ENCODE measurements around the gene SYS1.

SYS1 gene

GRCh38 chr20:45399018-45399417 lies 36.1 kb downstream of the SYS1 start:
- no peak for DNase-seq (ENCODE audit: low read depth)
- H3K4me3 ChIP-seq (ENCODE audit: low read length): no peak overlapping the region

DNA sequence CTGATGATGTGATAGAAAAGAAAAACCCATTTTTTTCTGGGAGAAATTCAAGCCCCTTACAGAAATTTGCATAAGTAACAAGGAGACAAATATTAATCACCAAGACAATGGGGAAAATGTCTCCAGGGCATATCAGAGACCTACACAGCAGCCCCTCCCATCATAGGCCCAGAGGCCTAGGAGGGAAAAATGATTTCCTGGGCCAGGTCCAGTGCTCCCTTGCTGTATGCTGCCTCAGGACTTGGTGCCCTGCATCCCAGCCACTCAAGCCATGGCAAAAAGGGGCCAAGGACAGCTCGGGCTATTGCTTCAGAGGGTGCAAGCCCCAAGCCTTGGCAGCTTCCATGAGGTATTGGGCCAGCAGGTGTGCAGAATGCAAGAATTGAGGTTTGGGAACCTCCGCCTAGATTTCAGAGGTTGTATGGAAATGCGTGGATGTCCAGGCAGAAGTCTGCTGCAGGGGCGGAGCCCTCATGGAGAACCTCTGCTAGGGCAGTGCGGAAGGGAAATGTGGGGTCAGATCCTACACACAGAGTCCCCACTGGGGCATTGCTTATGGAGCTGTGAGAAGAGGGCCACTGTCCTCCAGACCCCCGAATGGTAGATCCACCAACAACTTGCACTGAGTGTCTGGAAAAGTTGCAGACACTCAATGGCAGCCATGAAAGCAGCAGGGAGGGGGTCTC lies 37.5 kb downstream of the SYS1 start:
- H3K4me3 ChIP-seq (ENCODE audit: low read length): no peak overlapping the region
- no peak for TF ChIP-seq CTCF (IDR thresholded peaks at IDR 0.05; ENCODE audit: insufficient read depth, low read depth, low read length, missing control alignments)
- DNase-seq (ENCODE audit: low read depth): no peak

More at GRCh38 chr20:45399018-45399417, 36.1 kb downstream of the SYS1 start:
- no peak for TF ChIP-seq CTCF (IDR thresholded peaks at IDR 0.05; ENCODE audit: insufficient read depth, low read depth, low read length, missing control alignments)

DNA sequence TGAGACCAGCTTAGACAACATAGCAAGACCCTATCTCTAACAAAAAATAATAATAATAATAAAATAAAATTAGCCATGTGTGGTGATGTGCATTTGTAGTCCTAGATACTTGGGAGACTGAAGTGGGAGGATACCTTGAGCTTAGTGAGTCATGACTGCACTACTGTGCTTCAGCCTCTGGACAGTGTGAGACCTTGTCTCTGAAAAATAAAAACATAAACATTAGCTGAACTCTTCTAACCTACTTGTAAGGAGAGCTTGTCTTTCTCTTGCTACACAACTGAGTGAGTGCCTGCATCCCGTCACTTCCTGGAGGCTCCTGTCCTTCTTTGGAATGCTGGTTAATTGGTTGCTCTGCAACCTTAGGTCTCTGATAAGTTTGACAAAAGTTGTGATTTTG lies 40.0 kb downstream of the SYS1 start:
- no peak for DNase-seq (ENCODE audit: low read depth)
- H3K4me3 ChIP-seq (ENCODE audit: low read length): no peak overlapping the region
- no peak for TF ChIP-seq CTCF (IDR thresholded peaks at IDR 0.05; ENCODE audit: insufficient read depth, low read depth, low read length, missing control alignments)

- DNase-seq (ENCODE audit: low read depth): no peak
- H3K4me3 ChIP-seq (ENCODE audit: low read length): no peak overlapping the region
- TF ChIP-seq CTCF (IDR thresholded peaks at IDR 0.05; ENCODE audit: insufficient read depth, low read depth, low read length, missing control alignments): no peak
Measured at GRCh38 chr20:45404438-45404837, 41.5 kb downstream of the SYS1 start.

DNA sequence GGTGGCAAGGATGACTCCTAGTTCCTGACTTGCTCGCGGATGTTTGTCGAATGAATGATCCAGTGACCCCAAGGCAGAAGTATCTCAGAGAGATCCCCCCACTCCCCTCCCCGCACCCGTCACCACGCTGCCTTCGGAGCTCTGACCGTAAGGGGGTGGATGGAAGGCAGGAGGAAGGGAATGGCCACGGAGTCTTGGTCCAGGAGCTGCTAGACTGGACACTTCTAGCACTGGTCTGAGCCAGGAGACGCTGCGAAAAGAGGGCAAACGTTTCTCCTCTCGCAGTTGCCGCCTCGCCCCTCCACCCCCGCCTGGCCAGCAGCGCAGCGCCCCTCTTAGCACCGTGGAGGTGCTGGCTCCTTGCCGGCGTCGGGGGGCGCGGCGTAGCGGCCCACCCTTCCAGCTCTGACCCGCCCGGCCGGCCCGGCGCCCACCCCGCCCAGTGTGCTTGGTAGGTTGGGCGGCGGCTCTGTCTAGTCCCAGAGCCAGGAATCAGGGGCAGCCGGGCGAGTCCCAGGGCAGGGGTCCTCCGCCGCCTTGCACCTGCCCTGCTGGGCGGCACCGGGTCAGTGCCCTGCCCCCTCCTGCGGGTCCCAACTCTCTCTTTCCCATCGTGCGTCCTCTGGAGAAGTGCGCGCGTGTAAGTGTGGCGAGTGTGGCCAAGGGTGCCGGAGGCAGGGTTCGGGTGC lies 42.8 kb downstream of the SYS1 start:
- no peak for TF ChIP-seq CTCF (IDR thresholded peaks at IDR 0.05; ENCODE audit: insufficient read depth, low read depth, low read length, missing control alignments)
- peak overlapping the region; percentile 75 for H3K4me3 ChIP-seq (ENCODE audit: low read length)
- peak; percentile 43 for DNase-seq (ENCODE audit: low read depth)

DNA sequence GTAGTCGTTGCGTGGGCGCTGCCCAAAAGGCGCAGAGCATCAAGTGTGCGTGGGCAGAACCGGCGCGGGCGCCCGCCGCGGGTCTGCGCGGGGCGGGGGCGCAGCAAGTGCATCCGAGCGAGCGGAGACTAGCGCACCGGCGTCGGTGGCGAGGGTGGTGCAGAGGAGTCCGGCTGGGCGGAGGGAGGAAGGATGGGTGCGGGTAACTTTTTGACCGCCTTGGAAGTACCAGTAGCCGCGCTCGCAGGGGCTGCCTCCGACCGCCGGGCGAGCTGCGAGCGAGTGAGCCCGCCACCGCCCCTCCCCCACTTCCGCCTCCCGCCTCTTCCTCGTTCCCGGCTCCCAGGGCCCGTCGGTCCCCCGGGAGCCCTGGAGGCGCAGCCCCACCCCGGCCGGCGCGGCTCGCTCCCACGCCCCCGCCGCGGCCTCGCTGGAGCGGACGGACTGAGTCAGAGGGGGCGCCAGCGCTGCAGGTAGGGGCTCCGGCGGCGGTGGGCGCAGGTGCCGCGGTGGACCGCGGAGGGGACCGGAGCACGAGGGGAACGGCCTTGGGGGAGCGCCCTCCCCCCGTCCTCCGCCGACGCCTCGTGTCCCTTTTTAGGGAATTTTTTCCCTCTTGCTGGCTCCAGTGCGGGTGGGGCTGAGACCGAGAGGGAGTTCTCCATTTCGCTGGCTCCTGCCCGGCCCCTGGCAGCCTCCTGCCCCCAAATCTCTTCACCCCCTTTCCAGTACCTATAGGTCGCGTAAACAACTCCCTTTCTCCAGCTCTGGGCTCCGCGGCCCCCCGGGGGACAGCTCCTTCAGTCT lies 43.5 kb downstream of the SYS1 start:
- peak; percentile 43 for DNase-seq (ENCODE audit: low read depth)
- peak overlapping the region; percentile 75 for H3K4me3 ChIP-seq (ENCODE audit: low read length)
- TF ChIP-seq CTCF (IDR thresholded peaks at IDR 0.05; ENCODE audit: insufficient read depth, low read depth, low read length, missing control alignments): no peak

All from epithelial cell of esophagus (primary cell).